Sciatic nerve (tissue), 2 donors: Measurements from ENCODE around the gene GTF2IRD1. TPM values are rescaled to one million over a fixed set of nuclear protein-coding genes. Genes with fewer than 3 reads are reported as not detected.
A peak's percentile ranks its signal among the peaks of the same experiment; 100 is the strongest.
"Not testable (repeated sequence)": the region's sequence is repeated elsewhere in the genome, so short reads cannot be mapped to it uniquely, and the experiment has no call there.

Experiments used
- ATAC-seq: fragments of 200-7000 bp; cut with Tn5 transposase; one replicate; pipeline ENCODE4 v1.9.1; 2020; ENCODE audit warnings: mild to moderate bottlenecking, moderate library complexity
- DNase-seq: peaks from one replicate; pipeline ENCODE4 v3.0.0-alpha.2; 2020; ENCODE audit warnings: low spot score
- intact Hi-C: fragments of 100-400 bp; cut with DNase I; formaldehyde crosslinking; loops from one replicate; pipeline ENCODE4 v1.14.2; 2022
- total RNA-seq: library from RNA; stranded (reverse); fragmentation: NEBNext Ultra II Directional; extraction: Animal tissue kit (Norgen Biotek cat#: 25700); gene quantifications from one replicate; pipeline ENCODE4 v1.2.1, GENCODE V29; 2021
- donor health status: DM: no; HTN: no; CAD: no.
- donor health status: DM: no; HTN: no; CAD: no.

GTF2IRD1 gene
- total RNA-seq, 1 donor from 2014 or later: 29.5 TPM

GRCh38 chr7:74525140-74525539 lies 71.4 kb downstream of the GTF2IRD1 start:
- DNase-seq (no peak), ATAC-seq (no peak)
- intact Hi-C loops: loop anchor here (5.0 kb wide), 1 partner anchor 218 kb away; no protein-coding TSS in a partner anchor

- no peak for DNase-seq
- intact Hi-C loops: loop anchor here (5.0 kb wide), 1 partner anchor 219 kb away; no protein-coding TSS in a partner anchor
These were observed 72.2 kb downstream of the GTF2IRD1 start for GRCh38 chr7:74525881-74526280.

DNA sequence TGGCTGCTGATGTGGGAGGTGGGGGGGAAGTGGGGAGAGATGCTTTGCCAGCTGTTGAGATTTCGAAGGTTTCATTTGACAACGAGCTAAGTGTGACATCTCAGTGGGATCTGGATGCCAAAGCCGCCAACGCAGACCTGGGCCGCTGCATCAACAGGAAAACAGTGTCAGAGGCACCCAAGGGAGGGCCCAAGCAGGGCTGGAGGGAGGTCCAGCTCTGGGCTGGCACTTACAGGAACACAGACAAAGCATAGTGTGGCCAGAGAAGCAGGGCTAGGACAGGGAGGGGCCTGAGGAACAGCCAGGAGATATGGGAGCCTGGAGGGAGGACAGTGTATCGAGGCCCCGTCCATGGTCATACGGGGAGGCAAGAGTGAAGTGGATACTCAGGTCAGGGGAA lies 73.1 kb downstream of the GTF2IRD1 start:
- no peak for DNase-seq
- ATAC-seq: peak; percentile 60
- intact Hi-C loops: loop anchor here (5.0 kb wide), 1 partner anchor 219 kb away; no protein-coding TSS in a partner anchor

More at GRCh38 chr7:74525881-74526280, 72.2 kb downstream of the GTF2IRD1 start:
- ATAC-seq: peak; percentile 14

DNA sequence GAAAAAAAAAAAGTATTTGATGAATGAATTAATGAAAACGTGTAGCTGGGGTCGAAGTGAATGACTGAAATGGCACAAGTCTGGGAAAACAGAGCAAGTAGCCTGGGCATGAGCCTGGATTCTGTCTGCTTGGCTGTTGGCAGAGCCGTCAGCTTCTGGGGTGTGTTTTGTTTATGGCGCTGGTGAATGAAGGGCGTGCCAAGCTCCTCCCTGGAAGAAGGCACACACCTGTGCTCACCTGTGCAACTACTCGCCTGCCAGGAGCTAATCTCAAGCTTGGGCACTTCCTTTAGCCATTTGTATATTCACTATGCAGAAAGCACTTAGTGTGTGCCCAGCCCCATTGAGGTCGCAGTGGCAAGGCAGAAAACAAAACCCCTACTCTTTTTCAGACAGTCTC lies 74.1 kb downstream of the GTF2IRD1 start:
- ATAC-seq: no peak
- intact Hi-C loops: loop anchor here (5.0 kb wide), 1 partner anchor 221 kb away; no protein-coding TSS in a partner anchor
- no peak for DNase-seq

DNA sequence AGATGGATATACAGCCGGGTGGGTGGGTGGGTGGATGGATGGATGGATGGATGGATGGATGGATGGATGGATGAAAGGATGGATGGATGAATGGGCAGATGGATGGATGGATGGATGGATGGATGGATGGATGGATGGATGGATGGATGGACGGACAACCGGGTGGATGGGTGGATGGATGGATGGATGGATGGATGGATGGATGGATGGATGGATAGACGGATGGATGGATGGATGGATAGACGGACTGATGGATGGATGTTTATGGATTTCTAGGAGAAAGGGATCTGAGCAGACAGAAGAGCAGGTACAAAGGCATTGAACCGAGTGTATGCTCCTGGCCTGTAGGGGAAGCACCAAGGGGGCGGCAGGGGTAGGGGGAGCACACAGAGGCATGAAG lies 75.1 kb downstream of the GTF2IRD1 start:
- ATAC-seq, DNase-seq: not testable (repeated sequence)
- intact Hi-C loops: loop anchor here (5.0 kb wide), 1 partner anchor 221 kb away; no protein-coding TSS in a partner anchor

GRCh38 chr7:74535951-74536356 lies 82.2 kb downstream of the GTF2IRD1 start:
- ATAC-seq (no peak), DNase-seq (no peak)
- intact Hi-C loops: loop anchor here (10.0 kb wide), 1 partner anchor 91 kb away; no protein-coding TSS in a partner anchor

GRCh38 chr7:74541937-74542336 lies 88.2 kb downstream of the GTF2IRD1 start:
- ATAC-seq, DNase-seq, intact Hi-C loops: not testable (repeated sequence)

- ATAC-seq (no peak), DNase-seq (no peak)
- intact Hi-C loops: no loop called here
These were observed 88.9 kb downstream of the GTF2IRD1 start for GRCh38 chr7:74542558-74543117.

- intact Hi-C loops: no loop called here
- ATAC-seq (peak; percentile 23), DNase-seq (no peak)
These were observed 91.2 kb downstream of the GTF2IRD1 start for GRCh38 chr7:74544706-74545469.

DNA sequence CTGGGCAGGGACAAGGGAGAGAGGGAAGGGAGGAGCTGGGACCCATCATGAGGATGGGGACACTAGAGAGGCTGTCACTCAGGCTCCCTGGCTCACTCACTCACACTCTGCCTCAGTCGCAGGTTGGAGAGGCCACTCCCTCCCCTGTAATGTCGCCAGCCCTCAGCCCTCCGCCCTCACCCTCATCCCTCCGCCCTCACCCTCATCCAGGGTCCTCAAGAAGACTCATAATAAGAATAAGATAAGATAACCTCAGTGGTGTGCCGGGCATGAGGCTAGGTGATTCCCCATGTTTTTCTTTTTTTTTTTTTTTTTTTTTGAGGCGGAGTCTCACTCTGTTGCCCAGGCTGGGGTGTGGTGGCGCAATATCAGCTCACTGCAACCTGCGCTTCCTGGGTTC lies 92.2 kb downstream of the GTF2IRD1 start:
- DNase-seq (no peak), ATAC-seq (no peak)
- intact Hi-C loops: no loop called here

DNA sequence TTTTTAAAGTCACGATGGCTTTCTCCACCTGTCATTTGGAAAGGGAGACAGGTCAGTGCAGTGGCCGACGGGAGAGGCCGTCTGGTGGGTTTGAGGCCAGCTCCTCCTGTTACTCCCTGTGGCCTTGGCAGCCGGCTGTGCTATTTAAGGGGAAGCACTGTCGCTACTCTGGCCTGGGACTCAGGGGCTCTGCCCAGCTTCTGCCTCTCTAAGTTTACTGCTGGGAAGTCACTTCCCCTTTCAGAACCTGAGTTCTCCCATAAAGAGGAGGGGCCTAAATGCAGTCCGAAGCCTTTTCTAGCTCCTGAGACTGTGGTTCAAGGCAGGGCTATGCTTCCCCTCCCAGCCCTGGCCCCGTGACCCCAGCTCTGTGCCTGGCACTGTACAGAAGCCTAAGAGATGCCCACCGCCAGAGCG lies 99.9 kb downstream of the GTF2IRD1 start:
- intact Hi-C loops, DNase-seq: not testable (repeated sequence)
- peak; percentile 67 for ATAC-seq

- ATAC-seq: no peak
- intact Hi-C loops: no loop called here
- no peak for DNase-seq
These were observed 100.5 kb downstream of the GTF2IRD1 start for GRCh38 chr7:74554178-74554577.

DNA sequence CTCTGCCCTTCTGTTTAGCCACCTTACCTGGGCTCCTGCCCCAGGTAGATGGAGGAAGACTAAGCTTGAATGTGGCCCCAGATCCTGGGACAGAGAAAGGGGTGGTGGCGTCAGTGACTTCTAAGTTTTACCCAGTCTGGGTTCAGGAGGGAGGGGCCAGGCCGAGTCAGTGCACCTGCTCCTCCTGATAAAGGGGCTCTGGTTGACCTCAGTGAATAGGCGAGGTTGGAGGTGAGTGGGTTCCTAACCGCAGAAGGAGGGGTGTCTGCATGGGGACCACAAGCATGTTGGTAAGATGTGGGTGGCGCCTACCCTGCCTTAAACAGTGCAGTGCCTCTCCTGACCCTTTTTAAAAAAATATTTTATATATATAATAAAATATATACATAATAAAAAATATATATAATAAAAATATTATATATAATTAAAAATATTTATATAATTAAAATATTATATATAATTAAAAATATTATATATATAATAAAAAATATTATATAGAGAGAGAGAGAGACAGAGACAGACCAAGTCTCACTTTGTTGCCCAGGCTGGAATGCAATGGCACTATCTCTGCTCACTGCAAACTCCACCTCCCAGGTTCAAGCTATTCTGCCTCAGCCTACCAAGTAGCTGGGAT lies 106.5 kb downstream of the GTF2IRD1 start:
- ATAC-seq (no peak), DNase-seq (no peak)
- intact Hi-C loops: no loop called here

- no peak for ATAC-seq
- no peak for DNase-seq
- intact Hi-C loops: no loop called here
These were observed 108.3 kb downstream of the GTF2IRD1 start for GRCh38 chr7:74561898-74562613.

DNA sequence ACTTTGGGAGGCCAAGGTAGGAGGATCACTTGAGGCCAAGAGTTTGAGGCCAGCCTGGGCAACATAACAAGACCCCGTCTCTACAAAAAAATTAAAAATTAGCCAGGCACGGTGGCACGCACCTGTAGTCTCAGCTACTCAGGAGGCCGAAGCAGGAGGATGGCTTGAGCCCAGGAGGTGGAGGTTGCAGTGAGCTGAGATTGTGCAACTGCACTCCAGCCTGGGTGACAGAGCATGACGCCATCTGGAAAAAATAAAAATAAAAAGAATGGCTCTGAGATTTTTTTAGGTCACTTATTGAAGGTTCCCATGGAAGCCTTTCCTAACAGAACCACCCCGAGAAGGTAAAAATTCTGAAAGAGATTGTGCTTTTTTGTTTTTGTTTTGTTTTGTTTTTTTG lies 109.9 kb downstream of the GTF2IRD1 start:
- intact Hi-C loops, ATAC-seq, DNase-seq: not testable (repeated sequence)

DNA sequence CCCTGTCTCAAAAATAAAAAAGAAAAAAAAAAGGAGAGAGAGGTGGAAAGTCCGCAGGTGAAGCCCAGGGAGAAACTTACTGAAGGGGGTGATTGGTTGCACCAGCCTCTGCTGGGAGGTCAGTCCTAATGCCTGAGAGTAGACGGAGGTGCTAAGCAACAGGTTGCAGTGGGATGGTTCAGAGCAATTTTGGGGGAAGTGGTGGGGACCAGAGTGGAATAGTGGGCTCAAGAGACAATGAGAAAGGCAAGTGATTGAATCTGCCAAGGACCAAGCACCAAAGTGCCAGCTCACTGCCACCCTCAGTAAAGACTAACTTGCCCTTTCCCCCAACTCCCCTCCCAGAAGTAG lies 113.6 kb downstream of the GTF2IRD1 start:
- no peak for ATAC-seq
- DNase-seq: no peak
- intact Hi-C loops: no loop called here

DNA sequence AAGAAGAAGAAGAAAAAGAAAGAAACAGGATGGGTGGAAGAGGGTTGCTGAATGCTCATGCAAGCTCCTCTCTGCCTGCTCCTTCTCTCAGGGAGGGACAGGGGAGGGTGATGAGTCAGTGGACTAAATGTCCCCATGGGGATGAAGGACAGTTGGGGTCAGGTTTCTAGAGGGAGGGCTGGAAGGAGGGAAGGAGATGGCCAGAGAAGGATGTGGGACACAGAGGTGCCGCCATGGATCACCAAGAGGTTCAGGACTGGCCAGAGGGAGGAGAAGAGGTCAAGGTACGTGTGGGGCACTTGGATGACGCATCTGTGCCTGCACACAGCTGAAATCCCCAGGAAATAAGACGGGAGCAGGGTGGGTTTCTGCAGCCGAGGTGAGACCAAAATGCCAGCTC lies 115.0 kb downstream of the GTF2IRD1 start:
- no peak for DNase-seq
- no peak for ATAC-seq
- intact Hi-C loops: no loop called here

DNA sequence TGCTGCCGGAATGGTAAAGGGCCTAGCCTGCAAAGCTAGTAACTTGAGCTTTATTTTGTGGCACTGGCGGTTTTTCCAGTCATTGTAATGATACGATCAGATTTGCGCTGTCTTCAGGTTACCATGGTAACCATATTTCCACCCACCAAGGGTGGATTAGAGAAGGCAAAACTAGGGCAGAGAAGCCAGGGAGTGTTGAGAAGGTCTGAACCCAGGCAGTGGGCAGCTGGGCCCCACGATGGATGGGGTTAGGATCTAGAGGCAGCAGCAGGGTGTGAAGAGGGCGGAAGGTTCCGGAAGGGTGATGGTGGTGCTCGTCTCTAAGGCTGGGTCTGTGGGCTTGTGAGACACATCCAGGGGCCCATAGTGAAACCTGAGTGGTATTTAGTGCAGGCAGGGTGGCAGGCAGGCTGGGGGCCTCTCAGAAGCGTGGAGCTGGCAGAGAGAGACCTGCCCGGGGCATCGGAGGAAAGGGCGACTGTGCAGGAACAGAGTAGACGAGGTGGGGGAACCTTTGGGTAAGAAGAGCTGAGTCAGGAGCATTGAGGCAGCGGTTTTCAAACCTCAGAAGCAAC lies 115.9 kb downstream of the GTF2IRD1 start:
- intact Hi-C loops: no loop called here

More for the DNA sequence above, 115.9 kb downstream of the GTF2IRD1 start:
- ATAC-seq (no peak), DNase-seq (no peak)
